Erythroblast (primary cell): Measurements from ENCODE around the gene VWA3B.

Experiments used
- GATA1 ChIP-seq: IDR thresholded peaks from 2 replicates; pipeline ENCODE4 v1.6.1; 2011; ENCODE audit warnings: low read depth, mild to moderate bottlenecking, control low read depth, low read length, moderate library complexity
- POLR2A ChIP-seq: IDR thresholded peaks from 2 replicates; pipeline ENCODE4 v1.6.1; 2011; ENCODE audit warnings: mild to moderate bottlenecking, low read length

DNA sequence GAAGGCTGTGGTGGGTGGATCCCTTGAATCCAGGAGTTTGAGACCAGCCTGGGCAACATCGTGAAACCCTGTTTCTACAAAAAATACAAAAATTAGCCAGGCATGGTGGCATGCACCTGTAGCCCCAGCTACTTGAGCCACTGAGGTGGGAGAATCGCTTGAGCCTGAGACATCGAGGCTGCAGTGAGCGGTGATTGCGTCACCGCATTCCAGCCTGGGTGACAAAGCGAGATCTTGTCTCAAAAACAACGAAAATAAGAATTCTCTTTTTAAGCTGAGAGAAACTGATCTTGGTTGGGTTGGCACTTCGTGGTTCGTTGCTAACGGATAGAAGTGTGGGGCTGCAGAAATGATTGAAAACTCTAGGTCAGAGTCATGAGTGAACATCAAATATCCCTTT is 150.0 kb downstream of the VWA3B start:
- TF ChIP-seq POLR2A (no peak), GATA1 (no peak)
